H1 (cell line): ENCODE measurements around the gene CTNNA3.

Experiments
- CEBPB ChIP-seq: IDR thresholded peaks from 2 replicates; pipeline ENCODE4 v1.6.1; 2012; ENCODE audit warnings: low read depth, low read length
- CTCF ChIP-seq, 3 experiments: IDR thresholded peaks; 1 replicate in 2 of 3; 2 replicates in 1 of 3; pipeline versions ENCODE4 v1.5.1 to v1.6.1; 2011; ENCODE audit warnings: low read length in 3 of 3, mild to moderate bottlenecking in 3 of 3, inconsistent platforms in 2 of 3, low read depth in 1 of 3, moderate library complexity in 1 of 3; ENCODE audit not compliant: insufficient read depth in 1 of 3; ENCODE audit errors: control extremely low read depth in 1 of 3
- E2F6 ChIP-seq: IDR thresholded peaks from 2 replicates; pipeline ENCODE4 v1.6.1; 2012; ENCODE audit warnings: inconsistent platforms
- EP300 ChIP-seq, 2 experiments: IDR thresholded peaks; 1 replicate in 1 of 2; 2 replicates in 1 of 2; pipeline ENCODE4 v1.6.1; 2011 to 2012; ENCODE audit warnings: low read depth in 2 of 2, low read length in 2 of 2, mild to moderate bottlenecking in 2 of 2, borderline replicate concordance in 1 of 2, inconsistent platforms in 1 of 2, moderate library complexity in 1 of 2
- EZH2 ChIP-seq: fragments of 200-600 bp; sonication (generic); IDR thresholded peaks from 2 replicates; pipeline ENCODE4 v1.7.1; 2012; ENCODE audit warnings: low read depth, mild to moderate bottlenecking, moderate library complexity, low read length, inconsistent platforms; ENCODE audit not compliant: severe bottlenecking
- GTF2F1 ChIP-seq: IDR thresholded peaks from 2 replicates; pipeline ENCODE4 v1.6.1; 2012; ENCODE audit warnings: low read depth, low read length, improper control_type of control experiment, borderline replicate concordance
- HDAC6 ChIP-seq: IDR thresholded peaks from one replicate; pipeline ENCODE4 v1.7.1; 2012; ENCODE audit warnings: low read depth, mild to moderate bottlenecking, inconsistent platforms, low read length, moderate library complexity
- KDM1A ChIP-seq: fragments of 200-600, 300-600 bp; sonication (generic); IDR thresholded peaks from 2 replicates; pipeline ENCODE4 v1.7.1; 2016; ENCODE audit warnings: mild to moderate bottlenecking, low read length, borderline replicate concordance
- POLR2A ChIP-seq, 2 experiments: IDR thresholded peaks; 1 replicate in 1 of 2; 2 replicates in 1 of 2; pipeline ENCODE4 v1.6.1; 2011; ENCODE audit warnings: low read depth in 2 of 2, low read length in 2 of 2, mild to moderate bottlenecking in 2 of 2; ENCODE audit errors: control extremely low read depth in 1 of 2
- RFX5 ChIP-seq: IDR thresholded peaks from 2 replicates; pipeline ENCODE4 v1.6.1; 2011; ENCODE audit warnings: low read depth, low read length, improper control_type of control experiment, borderline replicate concordance
- RXRA ChIP-seq: IDR thresholded peaks from 2 replicates; pipeline ENCODE4 v1.6.1; 2011; ENCODE audit warnings: low read depth, mild to moderate bottlenecking, low read length, moderate library complexity; ENCODE audit not compliant: insufficient read depth
- SRF ChIP-seq: IDR thresholded peaks from 2 replicates; pipeline ENCODE4 v1.6.1; 2011; ENCODE audit warnings: mild to moderate bottlenecking, low read depth, low read length, moderate library complexity
- TAF1 ChIP-seq: IDR thresholded peaks from 2 replicates; pipeline ENCODE4 v1.6.1; 2011; ENCODE audit warnings: mild to moderate bottlenecking, low read depth, low read length

- no peak for TF ChIP-seq CTCF (IDR thresholded peaks at IDR 0.05; ENCODE audit: control extremely low read depth in 1 of 3, insufficient read depth in 1 of 3, low read depth in 1 of 3, low read length in 3 of 3)
- no peak for TF ChIP-seq RXRA
- TF ChIP-seq HDAC6 = no peak
- TF ChIP-seq CEBPB = no peak
- no peak for TF ChIP-seq POLR2A (IDR thresholded peaks at IDR 0.05; ENCODE audit: control extremely low read depth in 1 of 2, low read depth in 2 of 2, low read length in 2 of 2)
- no peak for TF ChIP-seq EZH2
- TF ChIP-seq EP300 (IDR thresholded peaks at IDR 0.05; ENCODE audit: borderline replicate concordance in 1 of 2, low read depth in 2 of 2, low read length in 2 of 2) = no peak
- no peak for TF ChIP-seq E2F6
- no peak for TF ChIP-seq GTF2F1
- TF ChIP-seq TAF1 = no peak
- TF ChIP-seq RFX5 = no peak
- no peak for TF ChIP-seq KDM1A
- TF ChIP-seq SRF = no peak
Measured at GRCh38 chr10:66189271-66189670, 1506.7 kb downstream of the CTNNA3 start.
